ENCODE measurements around the gene APEH. TPM values are rescaled to one million over a fixed set of nuclear protein-coding genes. Genes with fewer than 3 reads are reported as not detected.
A peak's percentile ranks its signal among the peaks of the same experiment; 100 is the strongest.

APEH gene
- total and polyA plus RNA-seq, 9 of the 15 experiments (the other 6 are each of a cell fraction or from before 2014, with no cell fraction given): 70.9 to 177 (median 117) TPM

GRCh38 chr3:49673121-49673714 lies 933 bp upstream of the APEH start (continued):
- TF ChIP-seq GATA2 (CRISPR knock-in tag; IDR thresholded peaks at IDR 0.05): 0 out of 2 replicates have a peak, but pooled peaks have one; percentile 26
- 0 out of 2 replicates have a peak, but pooled peaks have one; percentile 52 for TF ChIP-seq ZNF511 (CRISPR knock-in tag; IDR thresholded peaks at IDR 0.05)
- TF ChIP-seq ZC3H4 (CRISPR knock-in tag; IDR thresholded peaks at IDR 0.05; ENCODE audit: borderline replicate concordance): no peak
- TF ChIP-seq SIN3A (IDR thresholded peaks at IDR 0.05; ENCODE audit: borderline replicate concordance in 2 of 2, control insufficient read depth in 1 of 2, low read depth in 2 of 2, low read length in 2 of 2): no peak
- no peak for TF ChIP-seq ADNP (tag; IDR thresholded peaks at IDR 0.05)
- no peak for TF ChIP-seq ZNF311 (CRISPR knock-in tag; IDR thresholded peaks at IDR 0.05)
- TF ChIP-seq PURB (CRISPR knock-in tag; IDR thresholded peaks at IDR 0.05; ENCODE audit: low read depth): no peak
- no peak for TF ChIP-seq TEAD4 (IDR thresholded peaks at IDR 0.05; ENCODE audit: low read length)
- TF ChIP-seq TEAD4 (CRISPR knock-in tag; IDR thresholded peaks at IDR 0.05; ENCODE audit: borderline replicate concordance): no peak
- no peak for TF ChIP-seq ZSCAN32 (CRISPR knock-in tag; IDR thresholded peaks at IDR 0.05)
- TF ChIP-seq ZFP1 (CRISPR knock-in tag; IDR thresholded peaks at IDR 0.05): no peak
- TF ChIP-seq RBM22 (IDR thresholded peaks at IDR 0.05; ENCODE audit: low read depth, low read length, poor library complexity, severe bottlenecking): no peak
- TF ChIP-seq EZH2 (IDR thresholded peaks at IDR 0.05; ENCODE audit: borderline replicate concordance, low read depth, low read length): no peak
